Activated CD4-positive, alpha-beta T cell treated with anti-CD3 and anti-CD28 coated beads, Interleukin-2, Interleukin-4, amounts not matched to agents 100 ng/mL and 50 ng/mL, durations not matched to agents 16 hours and 8 hours (primary cell): ENCODE measurements around the gene KLHL35.
"Not testable (repeated sequence)": the region's sequence is repeated elsewhere in the genome, so short reads cannot be mapped to it uniquely, and the experiment has no call there.

Experiments used
- DNase-seq: peaks from one replicate; pipeline ENCODE4 v3.0.0-alpha.2; 2020; ENCODE audit warnings: low spot score

KLHL35 gene

DNA sequence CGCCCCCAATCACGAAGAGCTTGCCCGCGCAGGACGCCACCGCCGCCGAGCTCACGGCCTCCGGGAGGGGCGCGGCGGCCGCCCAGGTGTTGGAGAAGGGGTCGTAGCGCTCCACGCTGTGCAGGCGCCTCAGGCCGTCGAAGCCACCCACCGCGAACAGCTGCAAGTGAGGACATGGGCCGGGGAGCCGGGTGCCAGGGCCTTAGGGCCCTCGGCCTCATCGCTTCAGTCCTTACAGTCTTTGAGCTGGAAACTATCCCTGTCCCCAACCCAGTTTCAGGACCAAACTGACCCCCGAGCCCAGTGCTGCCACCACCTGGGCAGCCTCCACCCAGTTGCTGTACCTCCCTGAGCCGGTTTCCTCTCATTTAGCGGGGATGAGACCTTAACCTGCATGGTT, 7.6 kb downstream of the KLHL35 start:
- no peak for DNase-seq

DNA sequence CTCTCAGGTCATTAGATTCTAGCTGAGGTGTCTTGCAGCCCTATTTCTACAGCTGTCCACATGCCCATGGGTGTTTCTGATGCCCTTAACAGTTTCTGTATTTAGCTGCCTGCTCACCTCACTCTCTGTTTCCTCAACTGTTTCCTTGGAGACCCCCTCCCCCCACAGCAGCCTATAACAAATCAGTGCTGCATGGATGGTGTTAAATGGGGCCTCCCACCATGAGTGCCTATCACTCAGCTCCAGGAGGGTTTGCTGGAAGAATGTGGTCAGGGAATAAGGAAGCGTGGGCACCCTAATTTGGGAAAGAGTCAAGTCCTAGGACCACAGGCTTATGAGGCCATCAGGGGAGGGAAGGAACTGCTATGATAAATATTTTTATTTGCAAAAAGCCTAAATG, 8.6 kb downstream of the KLHL35 start:
- no peak for DNase-seq

DNA sequence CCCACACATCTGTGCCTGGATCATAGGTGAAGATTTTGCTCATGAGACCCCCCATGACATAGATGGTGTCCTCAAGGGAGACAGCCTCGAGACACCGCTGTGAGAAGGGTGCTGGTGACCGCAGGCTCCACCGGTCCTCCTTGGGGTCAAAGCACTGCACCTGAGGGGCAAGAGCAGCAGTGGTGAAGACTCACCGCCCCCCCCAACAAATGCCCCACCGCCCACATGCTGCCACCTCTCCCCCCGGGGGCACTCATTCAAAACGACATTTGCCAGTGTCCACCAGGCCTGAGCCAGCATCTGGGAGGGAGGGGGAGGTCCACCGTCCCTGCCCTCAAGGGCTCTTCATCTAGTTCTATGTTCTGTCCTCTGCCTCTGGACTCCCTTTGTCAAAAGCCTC, 9.3 kb downstream of the KLHL35 start:
- DNase-seq: no peak

DNA sequence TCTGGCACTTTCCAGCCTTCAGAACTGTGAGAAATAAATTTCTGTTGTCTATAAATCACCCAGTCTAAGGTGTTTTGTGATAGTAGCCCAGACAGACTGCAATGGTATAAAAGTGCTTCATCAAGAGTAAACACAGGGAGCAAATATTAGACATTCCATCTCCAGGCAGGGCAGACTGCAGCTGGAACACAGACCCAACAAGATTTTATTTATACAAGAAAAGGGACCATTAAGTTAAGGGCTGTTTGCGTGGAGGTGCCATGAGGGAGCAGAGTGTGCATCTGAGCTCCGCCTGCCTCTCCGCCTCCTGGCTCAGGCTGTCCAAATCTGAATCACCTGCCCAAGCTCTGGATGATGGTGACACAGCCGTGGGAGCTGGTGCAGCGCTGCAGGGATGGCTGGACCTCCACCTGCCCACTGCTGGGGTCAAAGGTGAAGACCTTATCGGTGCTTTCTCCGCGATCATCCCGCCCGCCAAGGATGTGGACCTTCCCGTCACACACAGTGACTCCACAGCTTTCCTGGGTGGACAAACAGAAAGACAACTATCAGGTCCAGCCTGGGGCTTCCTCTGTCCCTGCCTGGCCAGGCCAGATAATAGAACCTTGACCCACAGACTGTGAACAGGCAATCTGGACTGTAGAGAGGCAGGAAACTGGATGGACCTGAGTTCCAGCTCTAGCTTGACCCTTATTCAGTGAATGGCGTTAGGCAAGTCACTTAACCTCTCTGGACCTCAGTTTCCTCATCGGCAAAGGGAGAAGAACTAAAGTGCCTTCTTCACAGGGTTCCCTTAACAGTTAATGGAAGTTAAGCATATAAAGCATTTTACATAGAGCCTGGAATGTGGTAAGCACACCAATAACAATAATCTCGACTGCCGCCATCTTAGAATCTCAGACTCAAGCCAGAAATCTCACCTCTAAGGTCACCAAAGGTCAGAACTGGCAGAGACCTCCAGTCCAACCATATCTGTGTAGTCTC, 10.5 kb downstream of the KLHL35 start:
- DNase-seq: no peak

DNA sequence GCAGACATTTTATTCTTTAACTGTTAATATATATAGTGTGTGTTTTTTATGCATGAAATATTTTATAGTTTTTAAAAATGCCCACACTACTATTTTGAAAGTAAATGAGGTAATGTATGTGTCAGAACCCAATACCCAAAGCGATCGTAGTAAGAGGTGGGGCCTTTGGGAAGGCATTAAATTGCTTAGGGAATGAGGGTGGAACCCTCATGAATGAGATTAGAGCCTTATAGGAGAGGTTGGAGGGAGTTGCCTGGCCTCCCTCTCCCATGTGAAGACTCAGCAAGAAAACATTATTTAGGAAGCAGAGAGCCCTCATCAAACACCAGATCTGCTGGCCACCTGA, 11.1 kb downstream of the KLHL35 start:
- no peak for DNase-seq

DNA sequence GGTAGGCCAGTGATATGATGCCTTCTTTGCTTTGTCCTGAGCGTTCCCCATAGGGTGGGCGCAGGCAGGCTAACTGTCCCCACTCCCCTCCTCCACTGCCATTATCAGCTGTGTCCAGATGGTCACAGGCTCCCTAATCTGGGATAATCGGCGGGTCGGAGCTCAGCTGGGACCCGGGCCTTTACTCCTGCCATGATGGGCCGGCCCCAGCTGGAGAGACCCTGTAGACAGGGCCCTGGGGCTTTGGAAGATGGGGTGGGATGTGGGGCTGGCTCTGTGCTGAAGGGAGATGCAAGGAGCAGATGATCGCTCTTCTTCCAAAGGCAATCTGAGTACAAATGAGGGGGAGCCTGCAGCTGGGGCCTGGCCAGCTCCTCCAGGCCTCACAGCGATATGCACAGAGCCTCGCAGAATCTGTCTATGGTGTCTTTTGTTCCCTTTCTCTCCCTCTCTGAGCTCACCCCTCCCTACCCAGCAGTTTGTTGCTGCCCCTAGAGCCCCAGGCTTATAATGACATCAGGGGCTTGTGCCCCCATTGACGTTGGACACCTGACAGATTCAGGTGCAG, 11.9 kb downstream of the KLHL35 start:
- DNase-seq: no peak

GRCh38 chr11:75420224-75421034, 12.6 kb downstream of the KLHL35 start:
- DNase-seq: no peak

GRCh38 chr11:75413864-75414263, 19.1 kb downstream of the KLHL35 start:
- DNase-seq: no peak

GRCh38 chr11:75413146-75413545, 19.9 kb downstream of the KLHL35 start:
- not testable (repeated sequence) for DNase-seq

DNA sequence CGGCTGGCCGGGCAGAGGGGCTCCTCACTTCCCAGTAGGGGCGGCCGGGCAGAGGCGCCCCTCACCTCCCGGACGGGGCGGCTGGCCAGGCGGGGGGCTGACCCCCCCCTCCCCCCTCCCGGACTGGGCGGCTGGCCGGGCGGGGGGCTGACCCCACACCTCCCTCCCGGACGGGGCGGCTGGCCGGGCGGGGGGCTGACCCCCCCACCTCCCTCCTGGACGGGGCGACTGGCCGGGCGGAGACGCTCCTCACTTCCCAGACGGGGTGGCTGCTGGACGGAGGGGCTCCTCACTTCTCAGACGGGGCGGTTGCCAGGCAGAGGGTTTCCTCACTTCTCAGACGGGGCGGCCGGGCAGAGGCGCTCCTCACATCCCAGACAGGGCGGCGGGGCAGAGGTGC, 23.0 kb downstream of the KLHL35 start:
- not testable (repeated sequence) for DNase-seq

DNA sequence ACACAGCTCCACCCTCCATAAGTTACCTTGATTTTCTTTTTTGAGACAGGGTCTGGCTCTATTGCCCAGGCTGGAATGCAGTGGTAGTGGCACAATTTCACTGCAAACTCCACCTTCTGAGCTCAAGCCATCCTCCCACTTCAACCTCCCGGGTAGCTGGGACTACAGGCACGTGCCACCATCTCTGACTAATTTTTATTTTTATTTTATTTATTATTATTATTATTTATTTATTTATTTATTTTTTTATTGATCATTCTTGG, 24.1 kb downstream of the KLHL35 start:
- no peak for DNase-seq

DNA sequence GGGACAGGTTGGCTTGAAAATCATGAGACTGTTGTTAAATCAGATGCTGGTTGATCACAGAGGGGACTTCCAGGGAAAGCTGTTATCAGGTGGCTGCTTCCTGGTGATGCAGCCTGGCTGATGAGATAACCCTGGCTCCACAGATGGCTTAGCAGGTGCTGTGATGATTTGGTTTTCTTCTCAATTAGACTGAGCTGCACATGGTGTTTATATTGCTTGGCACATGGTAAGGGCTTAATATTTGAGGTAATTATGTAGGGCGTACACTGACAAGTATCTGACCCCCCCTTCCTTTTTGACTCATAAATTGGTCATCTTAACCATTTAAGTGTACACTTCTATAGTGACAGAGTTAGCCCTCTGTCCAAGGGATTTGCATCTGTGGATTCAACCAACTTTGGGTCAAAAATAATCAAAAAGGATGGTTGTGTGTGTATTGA, 26.6 kb downstream of the KLHL35 start:
- DNase-seq: no peak

DNA sequence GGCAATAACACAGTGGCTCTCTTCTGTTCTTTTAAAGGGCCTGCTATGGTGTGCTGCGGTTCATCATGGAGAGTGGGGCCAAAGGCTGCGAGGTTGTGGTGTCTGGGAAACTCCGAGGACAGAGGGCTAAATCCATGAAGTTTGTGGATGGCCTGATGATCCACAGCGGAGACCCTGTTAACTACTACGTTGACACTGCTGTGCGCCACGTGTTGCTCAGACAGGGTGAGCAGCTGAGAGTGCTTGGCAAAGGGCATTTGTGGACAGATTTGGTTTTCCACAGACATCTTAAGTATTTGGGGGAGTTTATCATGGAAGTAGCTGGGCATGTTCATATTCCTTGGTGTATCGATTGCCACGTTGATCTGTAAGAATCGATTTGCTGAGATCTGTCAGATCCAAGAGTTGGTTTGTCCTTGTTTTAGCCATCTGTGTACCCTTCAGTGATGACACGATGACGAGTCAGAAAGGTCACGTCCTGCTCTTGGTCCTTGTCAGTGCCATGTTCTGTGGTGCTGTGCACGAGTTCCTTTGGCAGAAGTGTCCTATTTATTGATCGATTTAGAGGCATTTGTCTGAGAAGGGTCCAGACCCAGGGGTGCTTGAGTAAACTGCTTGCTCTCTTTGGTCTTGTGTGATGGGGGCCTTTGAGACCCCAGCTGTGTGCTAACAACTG, 28.9 kb downstream of the KLHL35 start:
- no peak for DNase-seq

GRCh38 chr11:75403037-75403436, 30.0 kb downstream of the KLHL35 start:
- DNase-seq: no peak

DNA sequence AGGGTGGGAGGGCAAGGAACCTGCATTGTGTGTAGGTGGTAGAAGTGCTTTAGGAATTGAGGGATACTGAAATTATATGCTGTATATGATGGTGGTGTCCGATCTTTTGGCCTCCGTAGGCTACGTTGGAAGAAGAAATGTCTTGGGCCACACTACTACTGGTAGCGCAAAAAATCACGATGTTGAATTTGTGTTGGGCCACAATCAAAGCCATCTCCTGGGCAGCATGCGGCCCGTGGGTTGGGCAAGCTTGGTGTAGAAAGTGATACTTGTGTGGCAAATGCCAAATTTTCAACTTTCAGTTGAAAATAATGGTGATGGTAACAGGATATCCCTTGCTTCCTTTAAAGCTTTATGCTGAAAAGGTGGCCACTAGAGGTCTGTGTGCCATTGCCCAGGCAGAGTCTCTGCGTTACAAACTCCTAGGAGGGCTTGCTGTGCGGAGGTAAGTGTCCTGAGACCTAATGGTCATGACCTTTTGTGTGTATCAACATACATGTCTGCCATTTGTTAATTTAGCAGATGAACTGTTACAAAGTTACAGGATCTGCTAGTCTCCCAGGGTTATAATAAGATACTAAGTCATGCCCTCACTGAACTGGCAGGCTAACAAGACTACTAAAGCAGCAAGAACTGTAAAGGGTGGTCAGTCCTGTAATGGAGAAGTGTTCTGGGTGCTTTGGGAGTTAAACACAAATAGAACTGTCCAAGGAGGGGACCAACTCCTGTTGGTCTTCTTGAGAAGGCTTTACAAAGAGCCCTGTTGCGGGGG, 30.8 kb downstream of the KLHL35 start:
- no peak for DNase-seq

DNA sequence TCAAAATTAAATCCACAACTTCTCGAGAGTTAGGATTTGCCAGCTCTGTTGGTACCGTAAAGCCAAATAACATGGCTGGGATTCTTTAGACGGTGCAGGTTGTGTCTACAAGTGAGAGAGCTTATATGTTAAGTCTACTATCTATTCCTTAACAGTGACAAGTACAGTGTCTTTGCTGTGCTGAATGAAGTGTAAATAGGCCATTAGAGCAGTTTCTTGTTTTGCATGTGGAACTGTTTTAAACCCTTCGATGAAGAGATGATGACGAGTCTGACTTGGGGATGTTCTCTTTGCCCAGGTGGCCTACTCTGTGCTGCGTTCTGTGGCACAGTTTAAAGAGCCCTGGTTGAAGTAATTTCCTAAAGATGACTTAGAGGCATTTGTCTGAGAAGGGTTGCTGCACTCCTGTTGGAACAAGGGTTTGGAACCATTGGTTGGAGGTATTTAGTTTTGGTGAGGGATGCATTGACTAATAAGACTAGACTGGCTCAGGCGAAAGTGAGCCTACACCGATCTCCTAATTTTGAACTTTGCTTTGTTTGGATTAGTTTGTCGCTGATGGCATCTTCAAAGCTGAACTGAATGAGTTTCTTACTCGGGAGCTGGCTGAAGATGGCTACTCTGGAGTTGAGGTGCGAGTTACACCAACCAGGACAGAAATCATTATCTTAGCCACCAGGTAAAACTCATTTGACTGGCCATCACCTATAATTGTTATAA, 32.7 kb downstream of the KLHL35 start:
- peak; percentile 33 for DNase-seq

- DNase-seq: peak; percentile 92
Observed at GRCh38 chr11:75399344-75400145, 33.5 kb downstream of the KLHL35 start, which contains the start of gene RPS3. Gene RPS3, plus strand, starts transcription at chr11:75399518. Its CDS starts 30 bp downstream, at chr11:75399548.

DNA sequence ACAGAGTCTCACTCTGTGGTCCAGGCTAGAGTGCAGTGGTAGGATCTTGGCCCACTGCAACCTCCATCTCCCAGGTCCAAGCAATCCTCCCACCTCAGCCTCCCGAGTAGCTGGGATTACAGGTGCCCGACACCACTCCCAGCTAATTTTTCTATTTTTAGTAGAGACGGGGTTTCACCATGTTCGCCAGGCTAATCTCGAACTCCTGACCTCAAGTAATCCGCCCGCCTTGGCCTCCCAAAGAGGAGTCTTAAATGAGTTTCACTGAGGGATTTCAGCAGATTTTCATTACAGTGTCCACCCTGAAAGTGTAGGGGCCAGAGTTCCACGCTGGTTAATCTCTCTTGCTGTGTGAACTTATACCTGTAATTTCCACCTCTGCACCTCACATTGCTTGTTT, 34.1 kb downstream of the KLHL35 start:
- DNase-seq: no peak

DNA sequence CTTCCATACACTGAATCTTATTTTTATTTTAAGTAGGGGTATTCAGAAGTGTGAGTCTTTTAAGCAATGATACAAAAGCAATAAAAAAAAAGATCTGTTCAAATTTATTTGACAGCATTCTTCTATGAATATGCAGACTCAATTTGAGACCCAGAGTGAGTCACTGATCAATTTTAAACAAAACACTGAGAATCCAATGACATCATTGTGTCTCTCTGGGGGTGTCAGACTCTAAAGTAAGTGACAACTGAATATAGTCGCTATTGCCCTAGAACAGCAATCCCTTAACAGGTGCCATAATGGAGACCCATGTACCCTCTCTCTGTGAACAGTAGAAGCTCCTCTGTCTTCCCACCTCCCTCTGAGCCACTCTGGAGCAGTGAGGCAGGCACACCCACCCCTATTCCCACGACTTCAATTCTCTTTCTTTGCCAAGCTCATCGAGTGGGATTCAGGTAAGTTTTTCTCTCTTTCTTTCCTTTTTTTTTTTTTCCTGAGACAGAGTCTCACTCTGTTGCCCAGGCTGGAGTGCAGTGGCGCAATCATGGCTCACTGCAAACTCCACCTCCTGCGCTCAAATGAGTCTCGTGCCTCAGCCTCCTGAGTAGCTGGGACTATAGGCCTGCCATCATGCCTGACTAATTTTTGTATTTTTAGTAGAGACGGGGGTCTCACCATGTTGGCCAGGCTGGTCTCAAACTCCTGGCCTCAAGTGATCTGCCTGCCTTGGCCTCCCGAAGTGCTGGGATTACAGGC, 38.7 kb downstream of the KLHL35 start:
- no peak for DNase-seq
